Panc1 (cell line): ENCODE data around the gene C12orf56. TPM values are rescaled to one million over a fixed set of nuclear protein-coding genes. Genes with fewer than 3 reads are reported as not detected.
"Not testable (repeated sequence)": the region's sequence is repeated elsewhere in the genome, so short reads cannot be mapped to it uniquely, and the experiment has no call there.

Source experiments
- ATAC-seq: fragments of 200-7000 bp; cut with Tn5 transposase; 2 replicates; pipeline ENCODE4 v1.9.1; 2020; ENCODE audit warnings: mild to moderate bottlenecking, moderate library complexity
- BruUV-seq: library from RNA; stranded (reverse); fragments of 400-500 nt; replicated peaks from 2 replicates; lab custom pipeline; 2021; lab: Mats Ljungman, UMichigan
- CTCF ChIA-PET: fragments of 300-600 bp; sonication (Branson Sonifier 250); formaldehyde crosslinking; loops from one replicate; lab custom pipeline; 2022; ENCODE audit warnings: antibody characterized with exemption; lab: Charles Lee
- POLR2A ChIA-PET: fragments of 300-600 bp; sonication (Branson Sonifier 250); formaldehyde crosslinking; loops from one replicate; lab custom pipeline; 2022; ENCODE audit warnings: antibody characterized with exemption; lab: Charles Lee
- DNase-seq: peaks from one replicate; pipeline ENCODE4 v3.0.0-alpha.2; 2010; ENCODE audit warnings: low read depth, low spot score
- H3K27ac ChIP-seq: 2 replicates; pipeline ENCODE4 v1.5.1; 2011; ENCODE audit warnings: mild to moderate bottlenecking, low read length, inconsistent platforms
- H3K27me3 ChIP-seq: fragments of 200-500 bp; sonication (Bioruptor generic); 2 replicates; pipeline ENCODE4 v1.6.0; 2014; ENCODE audit warnings: low read length, inconsistent platforms; ENCODE audit not compliant: control insufficient read depth, insufficient read depth
- H3K36me3 ChIP-seq: fragments of 200-500 bp; sonication (Bioruptor generic); 2 replicates; pipeline ENCODE4 v1.5.1; 2014; ENCODE audit warnings: inconsistent platforms, mild to moderate bottlenecking, low read length, moderate library complexity; ENCODE audit not compliant: control insufficient read depth, insufficient read depth
- H3K4me1 ChIP-seq: 2 replicates; pipeline ENCODE4 v1.5.1; 2011; ENCODE audit warnings: inconsistent platforms, mild to moderate bottlenecking, low read length, moderate library complexity; ENCODE audit not compliant: control insufficient read depth, insufficient read depth
- H3K4me3 ChIP-seq, 2 experiments: 2 replicates each; pipeline ENCODE4 v1.5.1; 2011 to 2012; ENCODE audit warnings: low read depth in 2 of 2, low read length in 2 of 2, mild to moderate bottlenecking in 2 of 2, inconsistent platforms in 1 of 2, moderate library complexity in 1 of 2
- H3K9me3 ChIP-seq: fragments of 200-500 bp; sonication (Bioruptor generic); 2 replicates; pipeline ENCODE4 v1.5.1; 2014; ENCODE audit warnings: low read depth, mild to moderate bottlenecking, inconsistent platforms, low read length, moderate library complexity; ENCODE audit not compliant: control insufficient read depth, insufficient read depth
- POLR2AphosphoS5 ChIP-seq: IDR thresholded peaks from 2 replicates; pipeline ENCODE4 v1.6.1; 2012; ENCODE audit warnings: mild to moderate bottlenecking, low read depth, low read length, moderate library complexity
- SIN3A ChIP-seq: IDR thresholded peaks from 2 replicates; pipeline ENCODE4 v1.6.1; 2012; ENCODE audit warnings: low read depth, mild to moderate bottlenecking, low read length, moderate library complexity, borderline replicate concordance; ENCODE audit not compliant: insufficient read depth
- TCF7L2 ChIP-seq: IDR thresholded peaks from 2 replicates; pipeline ENCODE4 v1.6.1; 2011; ENCODE audit warnings: mild to moderate bottlenecking, low read depth, low read length, inconsistent platforms
- in situ Hi-C: cut with HindIII; loops from 2 replicates; pipeline ENCODE4 v1.10.0; 2016; ENCODE audit warnings: low sequenced_read_pairs, low pct_unique_long_range_greater_than_20kb
- intact Hi-C: fragments of 100-400 bp; cut with micrococcal nuclease; formaldehyde crosslinking; loops from one replicate; pipeline ENCODE4 v1.10.0; 2022; ENCODE audit not compliant: unreplicated experiment
- total RNA-seq: library from RNA; stranded (reverse); gene quantifications from one replicate; pipeline ENCODE4 v1.2.1, GENCODE V29; 2021; ENCODE audit not compliant: unreplicated experiment
- TF ChIP-seq, protein P1 (sequence below): fragments of 450-650 bp; IDR thresholded peaks from 2 replicates; pipeline ENCODE4 v1.5.1; 2017; ENCODE audit warnings: mild to moderate bottlenecking
- TF ChIP-seq, protein P2 (sequence below), 2 experiments: IDR thresholded peaks; 2 replicates each; pipeline ENCODE4 v1.6.1; 2011 to 2012; ENCODE audit warnings: low read depth in 2 of 2, control low read depth in 1 of 2, low read length in 1 of 2, mild to moderate bottlenecking in 1 of 2, moderate library complexity in 1 of 2; ENCODE audit not compliant: insufficient read depth in 1 of 2

The C12orf56 gene
- total RNA-seq, 1 experiment from 2014 or later: 2.8 TPM

DNA sequence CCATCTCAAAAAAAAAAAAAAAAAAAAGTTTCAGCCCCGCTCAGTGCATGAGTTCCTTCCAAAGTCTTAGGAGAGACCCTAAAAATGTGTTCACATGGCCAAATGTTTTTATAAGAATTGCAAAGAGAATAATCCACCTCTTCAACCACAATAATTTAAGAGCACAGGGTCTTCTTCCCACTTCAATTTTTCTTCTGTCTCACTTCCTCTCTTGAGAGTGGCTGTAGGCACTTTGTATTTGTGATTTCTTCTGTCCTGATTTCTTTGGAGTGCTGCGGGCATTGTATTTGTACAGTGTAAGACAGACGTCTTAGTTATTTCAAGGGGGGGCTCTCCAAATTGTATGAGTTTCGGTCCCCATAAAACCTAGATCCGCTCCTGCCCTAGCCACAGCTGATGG lies 58.3 kb downstream of the C12orf56 start:
- in situ Hi-C loops: no loop called here
- ChIA-PET CTCF (no interaction called here), POLR2A (no interaction called here)
- Histone ChIP-seq H3K4me3 (no peak overlapping the region), H3K36me3 (no peaks in the 10 kb centered on the region), H3K27ac (no peak overlapping the region), H3K27me3 (no peaks in the 10 kb centered on the region), H3K9me3 (no peaks in the 10 kb centered on the region), H3K4me1 (no peaks in the 10 kb centered on the region)
- TF ChIP-seq, protein P1, sequence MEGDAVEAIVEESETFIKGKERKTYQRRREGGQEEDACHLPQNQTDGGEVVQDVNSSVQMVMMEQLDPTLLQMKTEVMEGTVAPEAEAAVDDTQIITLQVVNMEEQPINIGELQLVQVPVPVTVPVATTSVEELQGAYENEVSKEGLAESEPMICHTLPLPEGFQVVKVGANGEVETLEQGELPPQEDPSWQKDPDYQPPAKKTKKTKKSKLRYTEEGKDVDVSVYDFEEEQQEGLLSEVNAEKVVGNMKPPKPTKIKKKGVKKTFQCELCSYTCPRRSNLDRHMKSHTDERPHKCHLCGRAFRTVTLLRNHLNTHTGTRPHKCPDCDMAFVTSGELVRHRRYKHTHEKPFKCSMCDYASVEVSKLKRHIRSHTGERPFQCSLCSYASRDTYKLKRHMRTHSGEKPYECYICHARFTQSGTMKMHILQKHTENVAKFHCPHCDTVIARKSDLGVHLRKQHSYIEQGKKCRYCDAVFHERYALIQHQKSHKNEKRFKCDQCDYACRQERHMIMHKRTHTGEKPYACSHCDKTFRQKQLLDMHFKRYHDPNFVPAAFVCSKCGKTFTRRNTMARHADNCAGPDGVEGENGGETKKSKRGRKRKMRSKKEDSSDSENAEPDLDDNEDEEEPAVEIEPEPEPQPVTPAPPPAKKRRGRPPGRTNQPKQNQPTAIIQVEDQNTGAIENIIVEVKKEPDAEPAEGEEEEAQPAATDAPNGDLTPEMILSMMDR: no peak
- TF ChIP-seq TCF7L2: no peak
- TF ChIP-seq, protein P2, sequence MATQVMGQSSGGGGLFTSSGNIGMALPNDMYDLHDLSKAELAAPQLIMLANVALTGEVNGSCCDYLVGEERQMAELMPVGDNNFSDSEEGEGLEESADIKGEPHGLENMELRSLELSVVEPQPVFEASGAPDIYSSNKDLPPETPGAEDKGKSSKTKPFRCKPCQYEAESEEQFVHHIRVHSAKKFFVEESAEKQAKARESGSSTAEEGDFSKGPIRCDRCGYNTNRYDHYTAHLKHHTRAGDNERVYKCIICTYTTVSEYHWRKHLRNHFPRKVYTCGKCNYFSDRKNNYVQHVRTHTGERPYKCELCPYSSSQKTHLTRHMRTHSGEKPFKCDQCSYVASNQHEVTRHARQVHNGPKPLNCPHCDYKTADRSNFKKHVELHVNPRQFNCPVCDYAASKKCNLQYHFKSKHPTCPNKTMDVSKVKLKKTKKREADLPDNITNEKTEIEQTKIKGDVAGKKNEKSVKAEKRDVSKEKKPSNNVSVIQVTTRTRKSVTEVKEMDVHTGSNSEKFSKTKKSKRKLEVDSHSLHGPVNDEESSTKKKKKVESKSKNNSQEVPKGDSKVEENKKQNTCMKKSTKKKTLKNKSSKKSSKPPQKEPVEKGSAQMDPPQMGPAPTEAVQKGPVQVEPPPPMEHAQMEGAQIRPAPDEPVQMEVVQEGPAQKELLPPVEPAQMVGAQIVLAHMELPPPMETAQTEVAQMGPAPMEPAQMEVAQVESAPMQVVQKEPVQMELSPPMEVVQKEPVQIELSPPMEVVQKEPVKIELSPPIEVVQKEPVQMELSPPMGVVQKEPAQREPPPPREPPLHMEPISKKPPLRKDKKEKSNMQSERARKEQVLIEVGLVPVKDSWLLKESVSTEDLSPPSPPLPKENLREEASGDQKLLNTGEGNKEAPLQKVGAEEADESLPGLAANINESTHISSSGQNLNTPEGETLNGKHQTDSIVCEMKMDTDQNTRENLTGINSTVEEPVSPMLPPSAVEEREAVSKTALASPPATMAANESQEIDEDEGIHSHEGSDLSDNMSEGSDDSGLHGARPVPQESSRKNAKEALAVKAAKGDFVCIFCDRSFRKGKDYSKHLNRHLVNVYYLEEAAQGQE (IDR thresholded peaks at IDR 0.05; ENCODE audit: insufficient read depth in 1 of 2, low read depth in 2 of 2, low read length in 1 of 2): no peak
- intact Hi-C loops: no loop called here
- DNase-seq (no peak), ATAC-seq (no peak)
- BruUV-seq: no TSS peak

DNA sequence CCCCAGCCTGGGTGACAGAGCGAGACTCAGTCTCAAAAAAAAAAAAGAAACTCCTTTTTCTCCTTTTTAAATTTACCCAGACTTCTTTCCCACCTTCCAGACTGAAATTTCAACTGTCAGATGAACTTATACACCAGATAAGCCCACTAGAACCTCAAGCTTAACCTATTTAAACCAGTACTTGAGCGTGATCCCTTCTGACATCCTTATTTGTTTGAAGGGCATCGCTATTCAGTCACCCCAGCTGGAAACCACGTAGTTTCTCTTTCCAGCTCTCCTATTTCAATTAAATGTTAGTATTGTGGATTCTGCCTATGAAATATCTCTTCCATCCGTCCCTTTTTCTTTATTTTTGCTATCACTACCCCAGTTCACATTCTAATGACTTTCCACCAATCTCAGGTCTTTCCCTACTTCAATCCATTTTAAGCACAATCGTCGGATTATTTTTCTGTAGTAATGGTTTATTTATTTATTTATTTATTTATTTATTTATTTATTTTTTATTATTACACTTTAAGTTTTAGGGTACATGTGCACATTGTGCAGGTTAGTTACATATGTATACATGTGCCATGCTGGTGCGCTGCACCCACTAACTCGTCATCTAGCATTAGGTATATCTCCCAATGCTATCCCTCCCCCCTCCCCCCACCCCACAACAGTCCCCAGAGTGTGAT lies 61.4 kb downstream of the C12orf56 start:
- H3K27me3 ChIP-seq, ATAC-seq, H3K9me3 ChIP-seq, DNase-seq, in situ Hi-C loops, BruUV-seq, H3K4me3 ChIP-seq, H3K4me1 ChIP-seq, intact Hi-C loops, POLR2A ChIA-PET, H3K36me3 ChIP-seq, H3K27ac ChIP-seq: not testable (repeated sequence)
- CTCF ChIA-PET: interaction anchor here (0.6 kb wide), 1 partner anchor 640 kb away, joined by 3 read pairs; no protein-coding TSS in a partner anchor

DNA sequence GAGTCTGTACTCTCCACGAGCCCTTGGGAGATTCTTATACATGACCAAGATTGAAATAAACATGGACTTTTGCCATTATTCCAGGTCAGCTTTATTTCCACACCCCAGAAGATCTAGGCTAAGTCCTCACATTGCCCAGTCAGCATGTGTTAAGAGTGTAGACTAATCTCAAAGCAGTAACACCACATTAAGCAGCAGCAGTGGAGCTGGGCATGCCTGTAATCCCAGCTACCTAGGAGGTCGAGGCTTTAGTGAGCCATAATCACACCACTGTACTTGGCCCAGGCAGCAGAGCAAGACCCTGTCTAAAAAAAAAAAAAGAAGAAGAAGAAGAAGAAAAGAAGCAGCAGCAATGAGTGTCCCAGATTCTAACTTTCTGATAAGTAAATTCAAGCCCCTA lies 65.5 kb downstream of the C12orf56 start:
- TF ChIP-seq SIN3A (no peak), TCF7L2 (no peak), POLR2AphosphoS5 (no peak)
- TF ChIP-seq, protein P1: no peak
- TF ChIP-seq, protein P2 (IDR thresholded peaks at IDR 0.05; ENCODE audit: insufficient read depth in 1 of 2, low read depth in 2 of 2, low read length in 1 of 2): no peak
- intact Hi-C loops (no loop called here), in situ Hi-C loops (no loop called here)
- no peaks in the 10 kb centered on the region for H3K36me3 ChIP-seq
- H3K4me3 ChIP-seq: no peak overlapping the region
- ATAC-seq (no peak), DNase-seq (no peak)
- CTCF ChIA-PET: no interaction called here
- no peak overlapping the region for H3K27ac ChIP-seq
- POLR2A ChIA-PET: no interaction called here
- no peaks in the 10 kb centered on the region for H3K27me3 ChIP-seq
- H3K9me3 ChIP-seq: no peaks in the 10 kb centered on the region
- H3K4me1 ChIP-seq: no peaks in the 10 kb centered on the region
- BruUV-seq: no TSS peak
